ENCODE measurements around the gene HNF1B.

Gene HNF1B

GRCh38 chr17:37761059-37761458 lies 16.2 kb upstream of the HNF1B start:
- no peak for DNase-seq

DNA sequence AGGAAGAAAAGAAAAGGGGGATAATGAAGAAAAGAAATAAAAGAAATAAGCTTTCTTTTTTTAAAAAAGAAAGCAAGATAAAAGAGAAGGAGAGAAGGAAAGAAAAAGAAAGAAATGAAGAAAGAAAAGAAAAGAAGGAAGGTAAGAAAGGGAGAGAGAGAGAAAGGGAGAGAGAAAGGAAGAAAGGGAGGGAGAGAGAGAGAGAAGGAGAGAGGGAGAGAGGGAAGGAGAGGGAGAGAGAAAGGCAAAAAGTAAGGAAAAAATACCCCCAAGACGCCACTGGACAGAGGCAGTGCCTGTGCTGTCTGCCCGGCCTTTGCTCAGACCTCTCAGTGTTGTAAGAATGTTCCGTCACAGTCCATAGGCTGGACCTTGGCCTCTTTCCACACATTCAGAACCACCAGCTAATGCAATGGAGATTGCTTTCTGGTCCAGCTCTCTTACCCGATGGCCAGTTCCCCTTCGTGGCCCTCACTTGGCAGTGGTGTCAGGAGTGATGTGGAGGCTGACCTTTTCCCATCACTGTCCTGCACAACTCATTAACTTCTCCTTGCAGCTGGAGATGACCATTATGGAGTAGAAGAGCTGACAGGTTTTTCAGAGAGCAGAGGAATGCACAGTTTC lies 14.3 kb upstream of the HNF1B start:
- no peak for DNase-seq

DNA sequence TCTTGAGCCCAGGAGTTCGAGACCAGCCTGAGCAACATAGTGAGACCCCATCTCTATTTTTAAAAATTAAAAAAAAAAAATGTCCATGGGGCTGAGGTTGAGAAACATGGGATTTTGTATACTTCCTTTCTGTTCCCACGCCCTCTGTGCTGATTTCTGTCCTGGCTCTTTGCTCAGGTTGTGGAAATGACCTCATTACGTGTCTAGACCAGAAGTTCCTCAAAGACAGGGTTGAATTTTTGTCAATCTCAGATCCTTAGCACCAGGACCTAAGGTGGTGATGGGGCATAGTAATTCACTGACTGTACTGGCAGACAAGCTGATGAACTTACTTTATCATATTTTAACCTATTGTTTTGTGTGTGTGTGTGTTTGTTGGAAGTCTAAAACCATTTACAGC lies 11.2 kb upstream of the HNF1B start:
- no peak for DNase-seq

DNA sequence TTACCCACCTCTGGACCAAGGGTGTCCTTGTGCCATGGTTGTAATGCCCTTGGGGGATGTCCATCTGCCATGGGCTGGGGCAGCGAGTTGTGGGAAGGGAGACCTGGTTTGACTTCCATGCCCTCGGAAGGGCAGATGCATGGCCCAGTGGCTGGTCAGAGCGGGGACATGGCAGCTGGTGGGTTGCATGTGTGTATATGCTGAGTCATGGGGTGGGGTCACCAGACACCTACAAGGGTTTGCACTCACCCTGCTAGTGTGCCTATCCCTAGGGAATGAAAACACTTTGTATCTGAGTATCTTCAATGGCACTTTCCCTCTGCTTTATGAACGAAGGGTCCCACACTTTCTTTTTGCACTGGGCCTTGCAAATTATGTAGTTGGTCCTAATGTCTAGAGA lies 10.6 kb upstream of the HNF1B start:
- DNase-seq: no peak

- no peak for DNase-seq
Observed at GRCh38 chr17:37754363-37754762, 9.5 kb upstream of the HNF1B start.

DNA sequence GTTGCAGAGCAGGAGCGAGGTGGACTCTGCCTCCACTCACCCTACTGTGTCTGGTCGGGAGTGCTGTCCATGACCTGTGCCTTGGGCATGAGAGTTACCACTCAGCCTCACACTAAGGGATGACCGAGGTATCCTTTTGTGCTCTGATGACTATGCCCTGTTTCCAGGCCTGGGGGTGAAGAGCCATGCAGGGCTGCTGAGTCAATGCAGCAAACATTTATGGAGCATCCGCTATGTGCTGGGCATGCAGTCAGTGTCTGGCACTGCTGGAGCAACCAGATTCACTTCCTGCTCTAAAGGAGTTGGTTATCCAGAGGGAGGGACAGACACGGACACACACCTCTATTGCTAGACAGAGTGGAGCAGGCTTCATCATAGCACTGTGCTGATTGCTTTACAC lies 7.6 kb upstream of the HNF1B start:
- DNase-seq: no peak

GRCh38 chr17:37750768-37751475 lies 6.1 kb upstream of the HNF1B start:
- DNase-seq: no peak

DNA sequence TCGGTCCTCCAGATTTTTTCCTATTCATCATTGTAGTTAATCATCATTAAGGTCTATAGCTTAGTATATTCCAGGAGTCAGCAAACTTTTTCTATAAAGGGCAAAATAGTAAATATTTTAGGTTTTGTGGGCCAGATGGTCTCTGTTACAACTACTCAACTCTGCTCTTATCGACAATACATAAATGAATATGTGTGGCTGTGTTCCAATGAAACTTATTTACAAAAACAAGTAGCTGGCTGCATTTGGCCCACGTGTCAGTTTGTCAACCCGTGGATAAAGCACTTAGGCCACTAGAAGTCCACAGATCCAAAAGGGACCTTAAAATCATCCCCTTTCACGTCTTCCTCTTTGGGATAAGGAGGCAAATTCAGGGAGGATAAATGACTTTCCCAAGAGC lies 5.4 kb upstream of the HNF1B start:
- DNase-seq: no peak

GRCh38 chr17:37747222-37747621 lies 2.4 kb upstream of the HNF1B start:
- no peak for DNase-seq

- no peak for DNase-seq
Observed at GRCh38 chr17:37746617-37747016, 1.8 kb upstream of the HNF1B start.

GRCh38 chr17:37745801-37746426 lies 1.1 kb upstream of the HNF1B start:
- no peak for DNase-seq

DNA sequence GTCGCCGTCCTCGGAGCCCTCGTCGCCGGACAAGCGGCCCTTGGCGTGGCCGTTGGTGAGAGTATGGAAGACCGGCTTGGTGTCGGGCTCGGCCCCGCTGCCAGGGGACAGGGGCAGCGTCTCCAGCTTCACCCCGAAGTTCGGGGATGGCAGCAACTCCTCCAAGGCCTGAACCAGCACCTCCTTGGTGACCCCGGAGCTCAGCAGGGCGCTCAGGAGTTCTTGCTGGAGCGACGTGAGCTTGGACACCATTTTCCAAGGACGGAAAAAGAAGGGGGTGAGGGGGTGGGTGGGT lies 279 bp downstream of the HNF1B start:
- no peak for DNase-seq

DNA sequence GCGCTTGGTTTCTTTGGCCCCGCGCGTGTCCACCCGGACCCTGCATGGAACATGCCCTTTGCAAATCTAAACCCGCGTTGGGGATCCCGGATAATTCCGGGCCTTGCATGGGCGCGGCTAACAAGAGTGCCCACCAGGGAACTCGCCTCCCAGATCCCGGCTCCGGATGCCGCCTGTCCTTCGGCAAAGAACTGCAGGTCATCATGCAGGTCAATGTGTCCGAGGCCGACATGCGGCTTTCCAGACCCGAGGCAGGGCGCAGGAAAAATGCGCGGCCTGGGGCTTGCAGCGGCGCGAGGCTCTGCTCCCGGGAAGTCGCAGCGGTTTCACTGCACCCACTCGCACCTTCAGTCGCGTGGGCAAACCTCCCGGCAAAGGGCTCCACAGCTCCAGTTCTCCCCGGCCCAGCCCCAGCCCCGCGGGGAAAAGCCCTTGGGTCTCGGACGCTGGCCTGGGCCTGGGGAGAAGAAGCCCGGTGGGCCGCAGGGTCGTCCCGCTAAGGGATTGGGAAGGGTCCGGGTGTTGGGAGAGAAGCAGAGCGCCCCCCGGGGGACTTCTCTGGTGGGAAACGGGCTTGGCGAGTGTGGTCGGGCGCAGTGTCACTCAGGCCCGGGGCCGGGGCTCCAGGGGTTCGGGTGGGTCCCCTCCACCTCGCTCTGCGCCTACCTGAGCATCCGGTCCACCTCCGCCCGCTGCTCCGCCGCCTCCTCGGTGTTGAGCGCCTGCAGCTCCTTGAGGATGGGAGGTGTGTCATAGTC lies 805 bp downstream of the HNF1B start:
- DNase-seq: no peak

DNA sequence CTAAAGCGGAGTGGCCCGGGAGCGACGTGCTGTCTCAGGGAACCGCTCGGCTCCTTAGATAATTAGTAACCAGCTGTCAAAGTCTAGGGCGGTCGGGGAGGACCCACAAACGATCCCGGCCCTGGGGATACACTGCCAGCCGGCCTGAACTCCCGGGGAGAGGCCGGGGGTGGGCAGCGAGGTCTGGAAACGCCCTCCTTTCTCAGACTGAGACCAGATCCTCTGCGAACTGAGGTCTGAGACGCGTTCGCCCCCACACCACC lies 1.3 kb downstream of the HNF1B start:
- DNase-seq: no peak

DNA sequence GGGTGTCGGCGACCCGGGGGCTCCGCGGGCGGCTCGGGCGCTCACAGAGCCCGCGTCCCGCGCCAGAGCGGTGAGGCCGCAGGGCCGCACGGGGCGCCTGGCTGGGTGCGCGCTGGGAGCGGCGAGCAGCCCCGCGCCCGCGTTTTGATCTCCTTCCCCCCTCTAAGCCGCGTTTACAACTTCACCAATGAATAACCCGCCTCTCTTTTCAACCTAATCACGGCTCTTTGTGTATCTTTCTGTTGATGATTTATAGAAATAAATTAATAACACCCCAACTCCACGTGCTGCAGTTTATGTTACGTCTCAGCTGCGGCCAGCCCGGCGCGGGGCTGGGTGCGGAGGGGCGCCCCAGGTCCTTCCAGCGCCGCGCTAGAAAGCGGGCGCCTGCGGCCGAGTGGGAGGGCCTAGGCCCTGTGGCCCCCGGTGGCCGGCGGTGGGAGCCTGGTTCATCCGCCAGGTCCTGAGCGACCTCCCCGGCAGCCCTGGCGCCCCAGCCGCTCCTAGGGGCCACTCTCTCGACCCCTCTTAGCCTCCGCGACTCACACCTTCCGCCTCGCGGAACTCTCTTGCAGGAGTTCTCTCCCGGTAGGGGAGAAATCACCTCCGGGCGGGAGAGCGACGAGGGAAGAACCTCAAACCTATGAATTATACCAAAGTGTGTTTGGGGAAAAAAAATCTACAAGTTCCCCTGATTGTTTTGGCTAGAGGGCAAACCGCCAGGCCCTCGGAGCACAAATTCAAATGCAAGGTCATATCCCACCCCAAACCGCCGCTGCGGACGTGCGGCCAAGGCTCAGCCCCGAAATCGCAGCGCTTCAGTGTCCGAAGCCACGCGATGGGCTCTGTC lies 1.9 kb downstream of the HNF1B start:
- DNase-seq: no peak

GRCh38 chr17:37742116-37742761 lies 2.6 kb downstream of the HNF1B start:
- DNase-seq: no peak

- no peak for DNase-seq
Observed at GRCh38 chr17:37741341-37742115, 3.3 kb downstream of the HNF1B start.

DNA sequence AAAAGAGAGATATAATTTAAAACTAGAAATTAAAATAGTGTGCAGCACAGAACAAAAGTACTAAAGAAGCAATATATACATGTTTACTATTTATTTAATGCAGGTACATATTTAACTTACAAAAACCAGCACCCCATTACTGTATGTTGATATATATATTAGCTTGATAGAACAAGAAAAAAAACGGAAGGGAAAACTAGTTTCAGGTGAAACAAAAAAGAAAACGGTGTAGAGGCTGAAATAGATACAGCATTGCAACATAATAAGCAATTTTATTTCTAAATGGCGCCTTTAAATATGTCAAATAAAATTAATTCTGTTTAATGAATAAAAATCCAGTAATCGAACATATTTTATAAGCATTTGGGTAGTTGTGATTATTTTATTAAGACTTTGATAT lies 3.9 kb downstream of the HNF1B start:
- no peak for DNase-seq

DNA sequence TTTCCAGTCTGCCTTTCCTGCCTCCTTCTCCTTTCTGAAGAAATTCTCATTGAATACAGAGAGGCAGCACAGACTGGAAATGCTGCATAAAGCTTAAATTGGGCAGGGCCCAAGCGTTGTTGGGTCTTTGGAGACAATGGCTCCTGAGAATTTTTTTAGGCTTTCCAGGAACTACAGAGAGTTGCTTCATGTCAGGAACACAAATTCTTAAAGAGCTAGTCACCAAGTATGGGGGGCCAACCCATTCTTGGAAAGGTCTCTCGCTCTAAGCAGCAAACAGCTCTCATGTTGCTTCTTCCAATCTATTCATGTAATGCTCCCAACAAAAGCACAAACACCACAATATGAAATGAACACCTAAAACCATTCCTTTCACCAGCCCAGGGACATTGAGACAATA lies 6.9 kb downstream of the HNF1B start:
- no peak for DNase-seq

- DNase-seq: no peak
Observed at GRCh38 chr17:37737081-37737480, 7.8 kb downstream of the HNF1B start.

DNA sequence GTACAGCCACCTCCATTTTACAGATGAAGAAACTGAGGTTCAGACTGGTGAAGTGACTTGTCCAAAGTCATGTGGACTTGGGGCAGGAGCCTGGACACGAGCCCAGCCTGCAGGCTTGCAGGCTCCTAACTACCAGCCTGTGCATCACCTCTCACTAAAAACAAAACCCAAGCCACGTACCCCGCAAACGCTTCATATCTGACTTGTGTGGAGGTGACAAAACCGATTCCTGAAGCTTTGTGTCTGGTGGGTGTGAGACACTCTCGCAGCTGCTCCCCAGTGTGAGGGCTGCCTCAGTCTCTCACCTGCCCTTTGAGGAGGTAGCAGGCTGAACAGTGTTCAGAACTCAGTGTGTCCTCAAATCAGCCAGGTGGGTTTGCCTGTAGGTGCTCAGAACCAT lies 8.4 kb downstream of the HNF1B start:
- no peak for DNase-seq

DNA sequence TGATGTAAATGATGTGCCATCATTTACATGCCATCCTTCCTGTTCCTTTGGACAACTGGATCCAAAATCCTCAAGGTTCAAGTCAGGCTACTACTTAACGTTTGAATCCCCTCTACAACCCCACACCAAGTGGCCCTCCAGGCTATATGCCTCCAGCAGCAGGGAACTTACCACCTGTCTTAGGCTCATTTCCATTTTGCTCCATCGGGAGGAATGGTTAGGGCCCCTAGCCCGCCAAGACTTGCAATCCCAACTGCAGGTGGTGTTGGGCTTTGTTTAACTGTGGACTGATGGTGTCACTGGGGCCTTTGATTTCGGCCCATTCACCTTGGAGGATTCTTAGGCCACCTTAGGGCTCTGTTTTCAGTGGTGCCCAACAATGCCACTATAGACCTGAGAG lies 9.7 kb downstream of the HNF1B start:
- DNase-seq: no peak

All from T-helper 9 cell (primary cell).